Activated CD8-positive, alpha-beta memory T cell treated with anti-CD3 and anti-CD28 coated beads for 1 hour (primary cell): ENCODE data around the gene MICOS13.

Experiments
- DNase-seq, 2 donors: peaks; one replicate each; pipeline ENCODE4 v3.0.0-alpha.2; 2020; ENCODE audit warnings: low read depth in 1 of 2; ENCODE audit errors: extremely low read depth in 1 of 2

Gene MICOS13

DNA sequence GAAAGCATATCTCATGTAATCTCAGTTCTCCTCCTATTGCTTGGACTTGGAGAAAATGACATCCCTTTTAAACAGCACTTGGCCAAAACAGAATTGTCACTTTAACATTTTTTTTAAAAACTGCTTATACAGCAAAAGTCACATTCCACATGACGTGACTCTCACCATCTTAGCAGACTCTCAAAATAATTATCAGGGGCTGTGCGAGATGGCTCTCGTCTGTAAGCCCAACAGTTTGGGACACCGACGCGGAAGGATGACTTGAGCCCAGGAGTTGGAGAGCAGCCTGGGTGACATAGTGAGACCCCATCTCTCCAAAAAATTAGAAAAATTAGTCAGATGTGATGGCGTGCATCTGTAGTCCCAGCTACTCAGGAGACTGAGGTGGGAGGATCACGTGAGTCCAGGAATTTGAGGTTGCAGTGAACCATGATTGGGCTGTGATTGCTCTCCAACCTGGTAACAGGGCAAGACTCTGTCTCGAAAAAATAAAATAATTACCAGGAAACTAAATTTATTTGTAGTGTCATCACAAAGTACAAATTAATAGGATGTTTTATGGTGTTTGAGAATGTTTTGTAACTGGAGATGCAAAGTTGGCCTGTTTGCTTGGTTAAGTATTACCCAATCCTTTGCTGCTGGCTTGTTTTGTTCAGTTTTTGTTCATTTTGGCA lies 48.6 kb downstream of the MICOS13 start:
- DNase-seq, result no peak

- no peak for DNase-seq
Measured at GRCh38 chr19:5628919-5629481, 51.3 kb downstream of the MICOS13 start.

- DNase-seq, result no peak
Measured at GRCh38 chr19:5628461-5628860, 51.9 kb downstream of the MICOS13 start.
